K562 (cell line): ENCODE measurements around the gene MINDY4B. TPM values are rescaled to one million over a fixed set of nuclear protein-coding genes. Genes with fewer than 3 reads are reported as not detected.

Experiments used
- ATAC-seq: fragments of 200-7000 bp; cut with Tn5 transposase; 3 replicates; pipeline ENCODE4 v1.9.1; 2020; ENCODE audit warnings: moderate library complexity
- BruUV-seq: library from RNA; stranded (reverse); fragments of 400-500 nt; replicated peaks from 2 replicates; lab custom pipeline; 2021; lab: Mats Ljungman, UMichigan
- CTCF ChIA-PET: fragments of 300-600 bp; formaldehyde crosslinking; extraction: SDS; loops from one replicate; lab custom pipeline; 2021; ENCODE audit warnings: low intra/inter-chr PET ratio; lab: Yijun Ruan, JAX
- POLR2A ChIA-PET: fragments of 300-600, 350-650 bp; sonication (Branson Sonifier 250); formaldehyde crosslinking; extraction: SDS; loops from one replicate; lab custom pipeline; 2021; ENCODE audit warnings: antibody characterized with exemption, inconsistent platforms; lab: Yijun Ruan, JAX
- DNase-seq, 4 experiments: peaks; one replicate each; pipeline versions ENCODE4 v3.0.0 to v3.0.0-alpha.2; 2011 to 2018; ENCODE audit warnings: low spot score in 3 of 4, mixed read lengths in 3 of 4; ENCODE audit errors: extremely low read depth in 1 of 4
- FAIRE-seq: peaks from 2 replicates; lab custom pipeline; 2011; peaks lifted over from hg19 to GRCh38; lab: Jason Lieb, UNC
- H2AFZ ChIP-seq: 2 replicates; pipeline ENCODE4 v1.6.0; 2011; ENCODE audit warnings: low read depth, low read length, control low read depth, inconsistent platforms
- H3K27ac ChIP-seq: fragments of 200-600 bp; 3 replicates; pipeline ENCODE4 v1.8.0; 2011; ENCODE audit warnings: low read depth, mild to moderate bottlenecking, control low read depth, inconsistent platforms, low read length, moderate library complexity, mixed read lengths; ENCODE audit errors: extremely low read depth
- H3K27me3 ChIP-seq, 2 experiments: fragments of 300-600 bp in 1 of 2; 2 replicates in 1 of 2; 3 replicates in 1 of 2; pipeline versions ENCODE4 v1.6.0 to v1.8.0; 2011; ENCODE audit warnings: inconsistent platforms in 2 of 2, low read length in 2 of 2, mild to moderate bottlenecking in 1 of 2, mixed read lengths in 1 of 2, moderate library complexity in 1 of 2; ENCODE audit not compliant: control insufficient read depth in 2 of 2, insufficient read depth in 2 of 2
- H3K36me3 ChIP-seq: fragments of 300-600 bp; 3 replicates; pipeline ENCODE4 v1.8.0; 2011; ENCODE audit warnings: mild to moderate bottlenecking, low read length, inconsistent platforms; ENCODE audit not compliant: control insufficient read depth, insufficient read depth
- H3K4me1 ChIP-seq, 2 experiments: fragments of 200-600 bp in 1 of 2; replicated peaks in 1 of 2; 2 replicates in 1 of 2; 3 replicates in 1 of 2; pipeline versions ENCODE4 v1.5.1 to v1.8.0; 2011; ENCODE audit warnings: inconsistent platforms in 2 of 2, low read length in 2 of 2, mild to moderate bottlenecking in 1 of 2, mixed read lengths in 1 of 2, moderate library complexity in 1 of 2; ENCODE audit not compliant: control insufficient read depth in 2 of 2, insufficient read depth in 2 of 2
- H3K4me2 ChIP-seq: 2 replicates; pipeline ENCODE4 v1.6.1; 2011; ENCODE audit warnings: low read length, control low read depth, inconsistent platforms, mixed read lengths; ENCODE audit not compliant: insufficient read depth
- H3K4me3 ChIP-seq: fragments of 200-600 bp; sonication (generic), shearing (Covaris generic); 2 replicates; pipeline ENCODE4 v1.5.1; 2016; ENCODE audit warnings: control low read depth, inconsistent platforms
- H3K79me2 ChIP-seq: fragments of 200-600 bp; 3 replicates; pipeline ENCODE4 v1.8.0; 2011; ENCODE audit warnings: low read length, inconsistent platforms; ENCODE audit not compliant: control insufficient read depth, insufficient read depth
- H3K9ac ChIP-seq, 2 experiments: 2 replicates each; pipeline versions ENCODE4 v1.6.0 to v1.6.1; 2011; ENCODE audit warnings: low read depth in 2 of 2, low read length in 2 of 2, control low read depth in 1 of 2, inconsistent platforms in 1 of 2, mild to moderate bottlenecking in 1 of 2, mixed read lengths in 1 of 2; ENCODE audit not compliant: insufficient read depth in 1 of 2
- H3K9me1 ChIP-seq: one replicate; pipeline ENCODE4 v1.6.0; 2011; ENCODE audit warnings: inconsistent platforms, mild to moderate bottlenecking, low read length, moderate library complexity; ENCODE audit not compliant: control insufficient read depth, insufficient read depth
- H3K9me3 ChIP-seq: replicated peaks from 2 replicates; pipeline ENCODE4 v1.5.1; 2011; ENCODE audit warnings: low read depth, low read length, inconsistent platforms; ENCODE audit not compliant: control insufficient read depth, insufficient read depth
- H4K20me1 ChIP-seq: replicated peaks from 2 replicates; pipeline ENCODE4 v1.6.1; 2011; ENCODE audit warnings: low read length, inconsistent platforms, mixed read lengths; ENCODE audit not compliant: control insufficient read depth, insufficient read depth
- CEBPB ChIP-seq: fragments of 450-650 bp; IDR thresholded peaks from 2 replicates; pipeline ENCODE4 v1.6.1; 2016; ENCODE audit warnings: missing genetic modification characterization, missing compliant biosample characterization
- HDAC2 ChIP-seq: fragments of 450-650 bp; IDR thresholded peaks from 2 replicates; pipeline ENCODE4 v1.6.1; 2016; ENCODE audit warnings: mild to moderate bottlenecking
- POLR3G ChIP-seq: IDR thresholded peaks from 2 replicates; pipeline ENCODE4 v1.6.1; 2011; ENCODE audit not compliant: insufficient read length, insufficient replicate concordance; ENCODE audit errors: extremely low read depth
- ZNF197 ChIP-seq: fragments of 200-800 bp; sonication (Bioruptor generic); IDR thresholded peaks from 2 replicates; pipeline ENCODE4 v1.6.1; 2016; ENCODE audit warnings: low read depth, missing genetic modification characterization, missing compliant biosample characterization
- WGBS: fragments of 100-300 bp; shearing (Covaris generic); methylation state at CpG from one replicate; pipeline ENCODE4 v1.1.6; 2016; ENCODE audit warnings: low coverage, mixed read lengths; ENCODE audit not compliant: insufficient coverage; ENCODE audit errors: missing lambda C conversion rate; 5-methylcytosine and 5-hydroxymethylcytosine counted together
- in situ Hi-C: fragments of 300-500 bp; cut with MboI; formaldehyde crosslinking; loops from 4 replicates; pipeline ENCODE4 v1.15.0; 2018; ENCODE audit warnings: inconsistent platforms, mixed read lengths
- intact Hi-C: fragments of 100-400 bp; cut with micrococcal nuclease; formaldehyde crosslinking; loops from 2 replicates; pipeline ENCODE4 v1.14.2; 2022
- polyA plus RNA-seq, 8 experiments: library from polyadenylated mRNA; depleted of rRNA in 4 of 8; stranded (reverse) in 5 of 8; unstranded in 3 of 8; fragments of >200 nt; fragmentation: Nextera tagmentation in 2 of 8; fragmentation: Illumina TruSeq in 1 of 8; extraction: Ambion mirVana in 2 of 8; extraction: Trizol in 1 of 8; gene quantifications; 2 replicates each; pipeline versions ENCODE4 v1.2.1 to v1.2.3, GENCODE V29; 2011 to 2014; ENCODE audit warnings: inconsistent platforms in 1 of 8, missing spikeins in 1 of 8
- total RNA-seq, 7 experiments: library from RNA; depleted of rRNA in 6 of 7; stranded (reverse); fragments of >200 nt in 6 of 7; fragmentation: Illumina TruSeq in 2 of 7; extraction: Trizol in 2 of 7; gene quantifications; 2 replicates each; pipeline versions ENCODE4 v1.2.1 to v1.2.3, GENCODE V29; 2011 to 2021; ENCODE audit warnings: low replicate concordance in 1 of 7
- TF ChIP-seq, protein P1 (sequence below): fragments of 250-450 bp; sonication (Bioruptor Pico); IDR thresholded peaks from 2 replicates; pipeline ENCODE4 v1.8.0; 2022; ENCODE audit warnings: inconsistent platforms, mild to moderate bottlenecking, moderate library complexity, borderline replicate concordance

The MINDY4B gene
- total and polyA plus RNA-seq, 9 of the 15 experiments (the other 6 are each of a cell fraction or from before 2014, with no cell fraction given), result not detected

DNA sequence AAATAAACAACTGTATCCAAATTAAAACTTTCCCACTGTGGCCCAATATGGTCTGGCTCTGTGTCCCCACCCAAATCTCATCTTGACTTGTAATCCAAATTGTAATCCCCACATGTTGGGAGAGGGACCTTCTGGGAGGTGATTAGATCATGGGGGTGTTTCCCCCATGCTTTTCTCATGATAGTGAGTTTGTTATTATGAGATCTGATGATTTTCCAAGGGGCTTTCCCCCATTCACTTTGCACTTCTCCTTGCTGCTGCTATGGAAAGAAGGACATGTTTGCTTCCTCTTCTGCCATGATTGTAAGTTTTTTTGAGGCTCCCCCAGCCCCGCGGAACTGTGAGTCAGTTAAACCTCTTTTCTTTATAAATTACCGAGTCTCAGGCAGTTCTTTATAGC lies 55.0 kb downstream of the MINDY4B start:
- in situ Hi-C loops, result loop anchor here (25.0 kb wide), 1 partner anchor 313 kb away; the partner anchor contains the start of genes EIF2A and SERP1
- peaks cover 2 to 9% of the 10 kb centered on the region in 2 experiments; a peak in 1 of 5 replicates for H3K27me3 ChIP-seq
- H2AFZ ChIP-seq, result no peak overlapping the region
- no peaks in the 10 kb centered on the region for H3K79me2 ChIP-seq
- ATAC-seq (no peak), DNase-seq (no peak), FAIRE-seq (no peak)
- intact Hi-C loops, result no loop called here
- H3K27ac ChIP-seq, result no peak overlapping the region
- no peak overlapping the region for H3K9ac ChIP-seq
- H3K9me3 ChIP-seq, result 0 out of 2 replicates have a peak, but pooled peaks cover 4% of the 10 kb centered on the region
- CTCF ChIA-PET, result no interaction called here
- H3K4me1 ChIP-seq, result no peaks in the 10 kb centered on the region
- H3K36me3 ChIP-seq, result no peaks in the 10 kb centered on the region
- no TSS peak for BruUV-seq
- no peaks in the 10 kb centered on the region for H3K9me1 ChIP-seq
- WGBS, result 0% methylated on average over 3 of the region's 3 CpGs
- H3K4me2 ChIP-seq, result no peak overlapping the region
- no peak overlapping the region for H3K4me3 ChIP-seq
- TF ChIP-seq HDAC2 (no peak), CEBPB (tag) (no peak), ZNF197 (CRISPR knock-in tag) (no peak), POLR3G (no peak)
- TF ChIP-seq, protein P1, sequence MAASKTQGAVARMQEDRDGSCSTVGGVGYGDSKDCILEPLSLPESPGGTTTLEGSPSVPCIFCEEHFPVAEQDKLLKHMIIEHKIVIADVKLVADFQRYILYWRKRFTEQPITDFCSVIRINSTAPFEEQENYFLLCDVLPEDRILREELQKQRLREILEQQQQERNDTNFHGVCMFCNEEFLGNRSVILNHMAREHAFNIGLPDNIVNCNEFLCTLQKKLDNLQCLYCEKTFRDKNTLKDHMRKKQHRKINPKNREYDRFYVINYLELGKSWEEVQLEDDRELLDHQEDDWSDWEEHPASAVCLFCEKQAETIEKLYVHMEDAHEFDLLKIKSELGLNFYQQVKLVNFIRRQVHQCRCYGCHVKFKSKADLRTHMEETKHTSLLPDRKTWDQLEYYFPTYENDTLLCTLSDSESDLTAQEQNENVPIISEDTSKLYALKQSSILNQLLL (CRISPR knock-in tag), result no peak
- POLR2A ChIA-PET, result no interaction called here
- no peaks in the 10 kb centered on the region for H4K20me1 ChIP-seq
